Thoracic aorta endothelial cell (primary cell): Measurements from ENCODE around the gene OR10H1. TPM values are rescaled to one million over a fixed set of nuclear protein-coding genes. Genes with fewer than 3 reads are reported as not detected.

Source experiments
- total RNA-seq: library from RNA; depleted of rRNA; stranded (reverse); fragments of >200 nt; gene quantifications from 2 replicates; pipeline ENCODE4 v1.2.3, GENCODE V29; 2012

OR10H1 gene, protein sequence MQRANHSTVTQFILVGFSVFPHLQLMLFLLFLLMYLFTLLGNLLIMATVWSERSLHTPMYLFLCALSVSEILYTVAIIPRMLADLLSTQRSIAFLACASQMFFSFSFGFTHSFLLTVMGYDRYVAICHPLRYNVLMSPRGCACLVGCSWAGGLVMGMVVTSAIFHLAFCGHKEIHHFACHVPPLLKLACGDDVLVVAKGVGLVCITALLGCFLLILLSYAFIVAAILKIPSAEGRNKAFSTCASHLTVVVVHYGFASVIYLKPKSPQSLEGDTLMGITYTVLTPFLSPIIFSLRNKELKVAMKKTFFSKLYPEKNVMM
- total RNA-seq = not detected in 2 replicates

GRCh38 chr19:15815306-15815705 lies at the start of gene OR10H1:
TSS of gene OR10H1 (minus strand) at chr19:15815664. CDS start at chr19:15808037, 7,627 bp downstream.

DNA sequence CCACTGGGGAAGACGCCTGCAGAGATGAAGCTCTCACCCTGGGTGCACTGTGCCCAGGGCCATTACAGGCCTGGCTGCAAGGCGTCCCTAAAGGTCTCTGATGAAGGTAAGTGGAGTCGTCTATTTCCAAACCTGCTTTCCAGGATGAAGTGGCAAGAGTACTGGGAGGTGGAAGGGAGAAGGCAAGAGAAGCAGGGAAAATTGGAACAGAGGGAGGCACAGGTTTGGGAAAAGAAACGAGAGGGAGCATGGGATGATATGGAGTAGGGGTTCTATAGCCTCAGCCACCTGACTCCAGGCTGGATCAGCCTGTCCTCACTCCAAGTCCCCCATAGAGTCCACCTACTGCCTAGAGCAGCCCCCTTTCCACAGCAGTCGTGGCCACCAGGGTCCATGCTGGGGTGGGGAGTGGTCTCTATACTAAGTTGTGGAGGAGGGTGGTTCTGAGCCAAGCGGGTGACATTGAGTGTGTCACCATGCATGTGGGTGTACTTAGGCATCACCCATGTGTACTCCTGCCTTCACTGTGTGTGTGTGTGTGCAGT lies 27.8 kb downstream of the OR10H1 start, which contains the start of gene OR10H5:
TSS of gene OR10H5 (plus strand) at position 51 of the 545 bp plus-strand sequence. CDS start 6,388 bp downstream, outside the sequence.

Other genes starting within 250 kb of the OR10H1 start
- not detected in 2 replicates for gene CYP4F8, start 200.4 kb downstream of the OR10H1 start, total RNA-seq
- under 0.01 and 0.07 TPM in 2 replicates for gene CYP4F3, start 174.8 kb downstream of the OR10H1 start, total RNA-seq
- not detected in 2 replicates for gene CYP4F12, start 142.6 kb downstream of the OR10H1 start, total RNA-seq
- not detected in 2 replicates for gene OR10H2, start 87.6 kb downstream of the OR10H1 start, total RNA-seq
- gene OR10H3, start 77.7 kb downstream of the OR10H1 start, total RNA-seq = not detected in 2 replicates
- not detected in 2 replicates for gene OR10H5, start 28.0 kb downstream of the OR10H1 start, total RNA-seq
- not detected in 2 replicates for gene CYP4F2, start 82.4 kb upstream of the OR10H1 start, total RNA-seq
- not detected in 2 replicates for gene CYP4F11, start 118.9 kb upstream of the OR10H1 start, total RNA-seq
- gene OR10H4, start 133.3 kb upstream of the OR10H1 start, total RNA-seq = not detected in 2 replicates